Stimulated activated CD8-positive, alpha-beta memory T cell treated with anti-CD3 and anti-CD28 coated beads, Interleukin-4, amount 100 ng/mL, for 1 hour (primary cell): ENCODE results near the gene ELMO3.
A peak's percentile ranks its signal among the peaks of the same experiment; 100 is the strongest.

Experiments used
- DNase-seq, 2 donors: peaks; one replicate each; pipeline ENCODE4 v3.0.0-alpha.2; 2020; ENCODE audit warnings: low read depth in 2 of 2, low spot score in 1 of 2

The ELMO3 gene, protein sequence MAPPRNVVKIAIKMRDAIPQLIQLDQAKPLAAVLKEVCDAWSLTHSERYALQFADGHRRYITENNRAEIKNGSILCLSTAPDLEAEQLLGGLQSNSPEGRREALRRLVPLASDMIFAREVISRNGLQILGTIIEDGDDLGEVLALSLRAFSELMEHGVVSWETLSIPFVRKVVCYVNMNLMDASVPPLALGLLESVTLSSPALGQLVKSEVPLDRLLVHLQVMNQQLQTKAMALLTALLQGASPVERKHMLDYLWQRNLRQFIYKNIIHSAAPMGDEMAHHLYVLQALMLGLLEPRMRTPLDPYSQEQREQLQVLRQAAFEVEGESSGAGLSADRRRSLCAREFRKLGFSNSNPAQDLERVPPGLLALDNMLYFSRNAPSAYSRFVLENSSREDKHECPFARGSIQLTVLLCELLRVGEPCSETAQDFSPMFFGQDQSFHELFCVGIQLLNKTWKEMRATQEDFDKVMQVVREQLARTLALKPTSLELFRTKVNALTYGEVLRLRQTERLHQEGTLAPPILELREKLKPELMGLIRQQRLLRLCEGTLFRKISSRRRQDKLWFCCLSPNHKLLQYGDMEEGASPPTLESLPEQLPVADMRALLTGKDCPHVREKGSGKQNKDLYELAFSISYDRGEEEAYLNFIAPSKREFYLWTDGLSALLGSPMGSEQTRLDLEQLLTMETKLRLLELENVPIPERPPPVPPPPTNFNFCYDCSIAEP

DNA sequence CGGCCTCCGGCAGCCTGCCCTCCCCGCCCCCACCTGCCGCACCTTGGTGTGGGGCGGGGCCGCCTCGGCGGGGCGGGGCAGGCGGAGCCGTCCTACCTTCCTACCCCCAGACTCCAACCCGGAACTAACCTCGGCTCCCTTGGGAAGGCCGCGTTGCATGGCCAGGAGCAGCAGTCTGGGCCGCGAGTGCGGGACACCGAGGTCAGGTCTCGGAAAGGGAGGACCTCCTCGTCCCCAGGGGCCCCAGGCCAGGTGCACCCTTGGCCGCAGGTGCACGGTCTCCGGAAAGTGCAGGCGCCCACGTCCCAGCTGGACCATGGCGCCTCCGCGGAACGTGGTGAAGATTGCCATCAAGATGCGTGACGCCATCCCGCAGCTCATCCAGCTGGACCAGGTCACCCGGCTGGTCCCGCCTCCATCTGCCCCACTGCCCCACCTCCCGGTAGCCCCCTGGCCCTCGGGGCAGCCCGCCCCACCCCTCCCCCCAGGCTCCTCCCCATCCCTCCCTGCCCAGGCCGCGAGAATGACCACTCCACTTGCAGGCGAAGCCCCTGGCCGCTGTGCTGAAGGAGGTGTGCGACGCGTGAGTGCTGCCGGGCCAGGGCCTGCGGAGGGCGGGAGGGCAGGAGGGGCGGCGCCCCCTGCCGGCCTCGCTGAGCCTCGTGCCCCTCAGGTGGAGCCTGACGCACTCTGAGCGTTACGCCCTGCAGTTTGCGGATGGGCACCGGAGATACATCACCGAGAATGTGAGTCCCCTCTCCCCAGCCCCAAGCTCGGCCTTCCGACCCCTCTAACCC is at the start of gene ELMO3:
TSS of gene ELMO3 (plus strand) at position 121 of the 797 bp plus-strand sequence. CDS start at position 317, 196 bp downstream.
- DNase-seq = no peak

DNA sequence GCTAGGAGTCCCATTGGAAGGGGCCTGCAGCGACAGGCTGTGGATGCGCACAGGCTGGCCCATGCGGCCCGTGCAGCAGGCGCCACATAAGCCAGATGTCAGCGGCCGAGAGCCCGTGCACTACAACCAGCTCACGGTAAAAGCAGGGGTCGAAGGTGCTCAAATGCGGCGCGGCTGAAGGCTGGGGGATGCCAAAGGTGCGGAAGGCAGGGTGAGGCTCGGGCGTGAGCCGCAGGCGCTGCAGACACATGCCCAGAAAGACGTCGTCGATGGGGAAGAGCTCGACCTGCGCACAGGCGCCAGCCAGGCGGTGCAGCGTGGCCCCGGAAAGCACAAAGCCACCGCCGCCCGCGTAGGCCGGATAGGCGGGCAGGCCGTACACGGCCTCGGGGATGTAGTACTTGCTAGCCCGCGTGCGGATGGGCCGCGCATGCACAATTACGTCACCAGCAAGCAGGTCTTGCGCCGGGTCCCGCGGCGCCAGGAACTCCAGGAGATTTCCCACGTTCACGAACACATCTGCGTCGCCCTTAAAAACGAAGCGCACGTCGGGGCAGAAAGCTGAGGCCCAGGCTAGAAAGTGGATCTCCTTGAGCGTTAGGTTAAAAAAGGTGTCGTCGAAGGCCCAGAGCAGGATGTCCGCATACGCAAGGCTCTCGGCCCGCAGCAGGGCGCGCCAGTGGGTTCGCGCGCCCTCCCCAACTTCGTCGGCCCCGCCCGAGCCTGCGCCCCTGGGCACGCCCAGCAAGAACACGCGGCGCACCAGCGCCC is 49.5 kb upstream of the ELMO3 start:
- DNase-seq = no peak

DNA sequence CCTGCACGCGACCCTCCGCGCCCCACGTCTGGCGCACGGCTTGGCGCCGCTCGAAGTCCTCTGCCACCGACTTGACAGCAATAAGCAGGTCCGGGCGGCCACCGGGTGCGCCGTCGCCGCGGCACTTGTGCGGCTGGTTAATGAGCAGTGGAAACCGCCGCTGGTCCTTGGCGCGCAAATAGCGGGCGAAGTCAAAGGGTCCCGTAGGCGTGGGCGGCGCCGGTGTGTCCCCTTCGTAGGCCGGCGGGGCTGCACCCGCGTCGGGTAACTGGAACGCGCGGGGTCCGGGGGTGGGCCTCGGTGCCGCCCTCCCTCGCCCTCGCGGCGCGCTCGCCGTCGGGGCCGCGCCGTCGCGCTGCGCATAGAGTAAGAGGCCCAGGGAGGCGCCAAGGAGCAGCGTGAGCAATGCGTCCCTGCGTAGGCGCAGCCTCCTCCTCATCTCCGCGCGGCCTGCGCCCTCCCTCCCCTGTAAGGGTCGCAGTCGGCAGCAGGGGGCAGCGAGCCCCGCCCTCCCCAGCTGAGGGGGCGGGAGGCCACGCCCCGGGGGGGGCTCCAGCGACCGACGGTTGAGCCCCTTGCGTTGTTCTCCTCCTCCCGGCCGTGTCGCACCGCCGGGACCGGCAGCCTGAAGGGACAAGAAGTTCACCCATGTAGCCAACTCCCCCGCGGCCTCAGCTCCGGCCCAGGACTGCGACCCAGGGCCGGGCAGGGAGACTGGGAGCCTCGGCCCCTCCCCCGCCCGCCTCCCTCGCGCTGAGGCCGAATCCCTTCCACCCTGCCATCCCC is 48.7 kb upstream of the ELMO3 start:
- no peak for DNase-seq

DNA sequence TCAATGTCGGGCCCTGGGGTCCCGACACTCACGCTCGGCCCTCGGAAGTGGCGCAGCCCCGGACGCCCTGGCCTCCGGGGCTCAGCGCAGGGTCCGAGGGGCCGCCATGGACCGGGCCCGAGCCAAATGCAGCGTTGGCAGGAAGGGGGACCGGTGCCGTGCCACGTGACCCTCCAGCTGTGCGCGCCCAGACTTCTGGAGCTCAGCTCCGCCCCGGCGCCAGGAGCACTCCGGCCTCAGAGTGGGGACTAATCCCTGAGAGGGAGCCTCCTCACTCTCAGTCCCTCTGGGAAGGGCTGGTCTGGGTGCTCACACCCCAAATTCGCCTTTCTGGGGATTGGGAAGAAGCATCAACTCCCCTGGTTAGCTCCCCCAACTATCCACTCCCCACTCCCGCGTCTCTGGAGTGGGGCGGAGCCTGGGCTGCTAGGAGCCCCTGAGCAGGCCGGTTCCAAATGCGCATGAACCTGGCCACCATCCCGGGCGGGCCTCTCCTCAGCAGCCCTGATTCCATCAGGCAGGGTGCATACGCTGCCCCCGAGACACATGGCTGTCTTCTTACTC is 48.0 kb upstream of the ELMO3 start, which contains the start of gene B3GNT9:
TSS of gene B3GNT9 (minus strand) at position 166 of the 564 bp plus-strand sequence. CDS start 513 bp downstream, outside the sequence.
- no peak for DNase-seq

DNA sequence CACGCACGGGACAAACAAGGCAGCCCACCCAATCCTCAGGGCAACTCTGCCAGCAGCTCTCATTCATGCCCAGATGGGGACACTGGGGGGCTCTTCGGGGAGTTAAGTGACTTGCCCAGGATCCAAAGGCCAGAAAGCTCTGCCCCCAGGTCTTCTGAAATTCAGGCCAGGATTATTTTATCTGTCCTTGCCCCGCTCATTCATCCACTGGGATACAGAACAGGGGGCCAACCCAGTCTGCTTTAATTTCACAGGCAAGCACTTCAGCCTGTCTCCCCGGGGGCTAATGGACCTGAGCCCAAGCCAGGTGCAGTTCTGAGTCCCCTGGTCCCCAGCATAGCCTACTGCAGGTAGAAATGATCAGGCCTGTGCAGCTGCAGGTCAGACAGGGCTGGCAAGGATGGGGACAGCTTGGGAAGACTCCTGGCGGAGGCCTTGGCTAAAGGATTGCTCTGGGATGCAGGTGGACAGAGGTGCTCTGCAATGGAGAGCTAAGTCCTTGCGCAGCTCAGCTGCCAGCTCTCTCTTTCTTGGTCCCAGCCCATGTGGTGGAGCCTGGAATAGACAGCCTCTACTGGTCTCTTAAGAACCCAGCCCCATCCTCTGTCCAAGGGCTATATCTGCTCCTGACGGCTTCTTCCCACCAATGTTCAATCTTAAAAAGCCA is 47.4 kb upstream of the ELMO3 start:
- DNase-seq = no peak

DNA sequence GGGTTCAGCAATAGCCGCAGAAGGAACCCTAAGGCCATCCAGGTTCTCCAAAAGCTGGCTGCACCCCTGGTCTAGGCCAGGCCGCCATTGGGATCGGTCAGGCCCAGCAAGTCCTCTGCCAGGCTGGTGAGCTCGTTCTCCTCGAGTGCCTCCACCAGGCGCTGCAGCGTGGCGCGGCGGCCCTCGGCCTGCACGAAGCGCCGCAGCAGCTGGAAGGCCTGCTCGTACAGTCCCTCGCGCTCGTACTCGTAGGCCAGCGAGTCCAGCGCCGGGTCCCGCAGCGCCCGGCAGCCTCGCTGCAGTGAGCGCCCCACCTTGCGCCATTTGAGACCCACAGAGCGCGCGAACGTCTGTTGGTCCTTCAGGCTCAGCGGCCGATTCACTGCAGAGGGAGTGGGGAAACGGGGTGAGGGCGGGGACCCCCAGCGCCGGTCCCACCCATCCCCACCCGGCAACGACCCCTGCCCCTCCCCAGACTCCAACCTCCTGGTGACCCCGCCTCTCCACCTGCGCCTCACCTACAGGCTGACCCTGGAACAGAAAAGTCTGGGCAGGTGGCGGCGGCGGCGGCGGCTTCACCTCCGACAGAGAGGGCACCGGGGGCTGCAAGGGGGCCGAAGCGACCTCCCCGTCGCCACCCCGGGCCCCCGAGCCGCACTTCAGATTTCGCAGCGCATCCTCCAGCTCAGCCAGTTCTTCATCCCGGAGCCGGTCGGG is 44.2 kb upstream of the ELMO3 start:
- DNase-seq = no peak

DNA sequence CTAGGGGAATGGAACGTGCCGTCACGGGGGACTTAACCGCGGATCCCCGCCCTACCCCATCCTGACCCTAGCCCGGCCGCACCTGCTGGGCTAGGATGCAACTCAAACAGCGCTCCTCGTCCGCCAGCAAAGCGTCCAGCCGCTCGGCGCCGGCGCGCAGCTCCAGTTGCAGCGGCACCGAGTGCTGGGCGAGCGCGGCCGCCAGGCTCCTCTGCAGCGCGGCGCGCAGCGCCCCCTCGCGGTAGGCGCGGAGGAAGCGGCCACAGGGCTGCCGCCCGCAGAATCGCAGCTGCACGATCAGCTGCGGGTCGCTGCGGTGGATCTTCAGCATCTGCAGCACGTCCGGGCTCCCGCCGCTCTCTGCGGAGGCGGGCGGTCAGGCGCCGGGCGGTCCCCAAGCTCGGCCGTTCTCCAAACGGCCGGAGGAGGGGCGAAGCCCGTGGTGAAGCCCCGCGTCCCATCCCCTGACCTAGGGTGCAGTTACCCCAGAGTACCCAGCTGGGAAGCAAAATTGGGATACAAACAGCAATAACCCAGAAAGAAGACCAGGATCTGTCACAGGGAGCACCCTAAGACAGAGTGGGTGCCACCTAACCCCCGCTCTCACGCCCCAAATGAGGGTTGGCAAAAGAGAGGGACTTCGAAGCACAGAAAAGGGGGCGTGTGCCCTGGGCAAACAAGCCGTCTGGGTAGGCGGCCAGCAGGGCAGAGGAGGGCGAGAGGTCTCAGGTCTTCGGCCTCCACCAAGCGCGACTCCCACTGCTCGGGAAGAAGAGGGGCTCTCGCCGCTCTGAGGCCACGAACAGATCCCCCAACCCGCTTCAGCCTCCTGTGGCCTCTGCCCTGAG is 43.4 kb upstream of the ELMO3 start:
- DNase-seq = peak in 1 of 2 donors; percentile 62

DNA sequence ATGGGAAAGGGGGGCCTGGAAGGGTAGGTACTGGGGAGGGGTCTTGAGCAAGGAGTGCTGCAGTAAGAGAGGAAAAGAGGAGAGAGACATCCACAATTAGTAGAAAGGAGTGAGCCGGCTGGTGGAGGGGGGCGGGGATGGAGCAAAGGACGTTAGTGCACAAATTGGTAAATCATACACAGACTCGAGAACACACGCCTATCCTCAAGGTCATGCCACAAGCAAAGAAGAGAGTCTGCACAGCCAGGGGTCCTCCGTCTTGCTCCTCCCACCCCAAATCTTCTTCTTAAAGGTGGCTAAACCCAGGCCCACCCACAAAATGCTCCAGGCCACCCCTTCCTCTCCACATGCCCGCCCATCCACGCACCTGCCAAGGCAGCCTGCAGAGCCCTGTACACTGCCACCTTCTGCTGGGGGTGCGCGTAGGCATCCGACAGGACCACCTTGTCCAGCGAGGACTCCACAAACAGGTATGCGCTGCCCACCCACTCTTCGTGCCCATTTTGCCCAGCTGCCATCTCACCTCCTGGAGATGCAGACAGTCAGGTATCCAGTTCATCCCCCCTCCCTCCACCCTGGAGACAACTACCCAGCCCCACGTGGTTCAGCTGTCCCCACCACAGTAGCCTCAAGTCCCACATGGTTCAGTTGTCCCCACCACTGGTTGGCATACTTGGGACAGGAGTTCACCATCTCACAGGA is 42.6 kb upstream of the ELMO3 start:
- no peak for DNase-seq

DNA sequence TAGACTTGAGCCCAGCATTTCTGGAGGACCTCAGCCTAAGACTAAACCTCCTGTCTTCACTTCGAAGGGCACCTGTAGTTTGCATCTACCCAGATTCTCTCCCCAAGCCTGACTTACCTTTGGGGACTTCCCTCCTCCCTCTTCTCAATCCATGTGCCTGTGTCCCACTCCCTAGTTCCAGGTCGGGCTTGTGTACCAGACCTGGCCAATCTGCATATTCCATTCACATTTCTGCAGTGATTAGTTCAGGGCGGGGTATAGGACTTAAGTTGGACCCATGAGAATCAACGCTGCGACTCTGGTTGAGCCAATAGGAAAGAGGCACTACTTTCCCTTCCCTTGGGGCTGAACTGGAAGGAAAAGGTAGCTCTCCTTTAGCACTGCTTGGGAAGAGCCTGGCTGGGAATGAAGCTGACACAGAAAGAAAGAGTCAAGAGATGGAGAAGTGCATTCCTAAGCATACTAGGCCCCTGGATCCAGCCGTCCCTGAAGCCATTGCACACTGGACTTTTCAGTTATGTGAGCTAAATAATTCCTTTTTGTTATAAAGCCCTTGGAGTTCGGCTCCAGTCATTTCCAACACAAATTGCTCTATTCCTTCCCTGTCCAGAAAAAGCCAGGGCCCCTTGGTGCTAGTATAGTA is 41.7 kb upstream of the ELMO3 start:
- DNase-seq = no peak

DNA sequence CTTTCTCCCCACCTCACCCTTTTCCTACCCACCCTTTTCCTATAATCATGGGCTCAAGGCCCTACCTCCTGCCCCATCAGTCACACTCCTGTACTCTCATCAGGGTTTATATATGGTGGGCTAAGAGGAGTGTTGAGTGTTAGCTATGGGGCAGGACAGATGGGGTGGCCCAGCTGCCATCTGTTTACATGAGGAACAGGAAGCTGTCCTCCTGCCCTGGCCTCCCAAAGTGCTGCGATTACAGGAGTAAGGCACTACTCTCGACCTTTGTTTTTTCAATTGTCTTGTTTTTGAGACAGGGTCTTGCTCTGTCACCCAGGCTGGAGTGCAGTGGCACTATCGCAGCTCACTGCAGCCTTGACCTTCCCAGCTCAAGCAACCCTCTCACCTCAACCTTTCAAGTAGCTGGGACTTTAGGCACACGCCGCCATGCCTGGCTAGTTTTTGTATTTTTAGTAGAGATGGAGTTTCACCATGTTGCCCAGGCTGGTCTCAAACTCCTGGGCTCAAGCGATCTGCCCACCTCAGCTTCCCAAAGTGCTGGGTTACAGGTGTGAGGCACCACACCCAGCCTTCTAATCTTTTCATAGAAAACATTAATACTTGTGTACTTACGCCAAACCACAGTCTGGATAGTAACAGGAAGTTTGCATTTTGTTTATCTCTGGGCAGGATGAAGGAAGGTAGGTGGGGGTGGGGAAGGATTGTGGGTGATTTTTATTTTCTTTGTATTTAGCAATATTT is 40.9 kb upstream of the ELMO3 start:
- DNase-seq = no peak

DNA sequence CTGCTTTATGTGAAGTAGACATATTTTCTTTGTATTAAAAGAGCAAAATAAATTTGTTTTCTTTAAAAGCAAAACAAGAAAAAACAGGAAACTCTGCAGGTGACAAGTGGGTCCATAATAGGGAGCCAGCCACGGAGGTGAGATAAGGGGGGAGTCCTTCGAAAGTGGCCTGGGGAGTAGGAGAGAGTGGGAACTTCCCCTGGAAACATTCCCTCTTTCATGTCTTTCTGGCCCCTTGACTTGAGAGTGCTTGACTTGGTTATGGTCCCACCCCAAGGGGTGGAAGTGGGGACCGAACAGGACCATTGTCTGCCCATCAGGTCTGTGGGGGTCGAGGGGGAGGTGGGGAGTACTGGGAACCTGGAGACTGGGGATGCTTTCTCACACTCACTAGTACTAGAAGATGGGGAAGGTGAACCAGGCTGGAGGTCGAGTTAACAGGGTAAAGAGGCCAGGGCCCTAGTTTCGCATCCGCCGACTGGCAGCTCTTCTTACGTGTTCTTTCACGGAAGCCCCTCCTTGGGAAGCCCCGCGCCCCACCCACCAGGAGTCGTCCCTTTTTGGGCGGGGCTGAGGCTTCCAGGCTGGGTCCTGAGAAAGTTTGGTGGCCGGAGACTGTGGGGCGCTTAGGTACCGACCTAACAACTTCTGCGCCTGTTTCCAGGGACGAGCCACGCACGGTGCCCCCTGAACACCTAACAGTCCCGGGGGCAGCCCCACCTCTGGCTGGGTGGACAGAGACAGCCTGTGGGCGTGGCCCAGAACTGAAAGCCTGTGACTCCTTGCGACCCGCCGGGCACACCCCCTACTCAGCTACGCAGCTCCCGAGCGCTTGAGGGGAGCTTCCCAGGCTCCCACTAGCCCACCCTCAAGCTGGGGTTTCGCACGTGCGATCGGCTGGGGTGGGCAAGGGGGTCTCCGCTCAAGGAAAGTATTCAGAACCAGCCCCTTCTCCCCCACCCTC is 40.0 kb upstream of the ELMO3 start:
- peak in 1 of 2 donors; percentile 64 for DNase-seq

DNA sequence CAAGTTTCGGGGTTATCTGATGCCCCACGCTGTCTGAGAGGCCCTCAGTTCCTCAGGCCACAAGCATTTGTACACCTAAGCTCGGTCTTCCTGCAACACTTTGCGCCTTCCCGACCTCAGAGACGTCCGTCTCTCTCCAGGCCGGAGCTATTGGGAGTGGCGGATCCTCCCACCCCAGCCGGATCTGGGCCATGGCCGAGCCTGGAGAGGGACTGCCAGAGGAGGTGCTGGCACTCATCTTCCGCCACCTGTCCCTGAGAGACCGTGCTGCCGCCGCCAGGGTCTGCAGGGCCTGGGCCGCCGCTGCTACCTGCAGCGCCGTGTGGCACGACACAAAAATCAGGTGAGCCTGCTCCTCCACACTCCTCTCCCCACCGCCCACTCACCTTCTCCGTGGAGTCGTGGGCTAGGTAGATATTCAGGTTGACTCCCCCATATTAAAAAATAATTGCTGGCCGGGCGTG is 37.3 kb upstream of the ELMO3 start:
- DNase-seq = no peak

DNA sequence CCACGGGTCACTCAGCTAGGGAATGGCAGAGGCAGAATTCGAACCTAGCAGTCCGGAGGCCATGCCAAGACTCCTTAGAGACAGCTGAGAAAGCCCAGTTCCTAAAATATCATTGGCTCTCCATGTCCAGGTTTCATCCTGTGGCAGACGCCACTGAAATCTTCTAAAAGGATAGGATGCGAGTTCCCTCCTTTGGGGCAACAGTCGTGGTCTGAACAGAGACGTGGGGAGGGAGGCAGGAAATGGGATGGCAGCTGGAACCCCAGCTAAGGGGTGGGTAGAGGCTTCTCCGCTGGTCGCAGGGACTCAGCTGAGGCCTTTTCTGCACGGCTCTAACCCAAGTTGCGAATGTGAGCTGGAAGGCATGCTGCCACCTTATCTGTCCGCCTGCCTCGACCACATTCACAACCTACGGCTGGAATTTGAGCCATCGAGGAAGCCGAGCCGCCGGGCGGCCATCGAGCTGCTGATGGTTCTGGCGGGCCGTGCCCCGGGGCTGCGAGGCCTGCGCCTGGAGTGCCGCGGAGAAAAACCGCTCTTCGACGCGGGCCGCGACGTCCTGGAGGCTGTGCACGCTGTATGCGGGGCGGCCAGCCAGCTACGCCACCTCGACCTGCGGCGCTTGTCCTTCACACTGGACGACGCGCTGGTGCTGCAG is 36.3 kb upstream of the ELMO3 start:
- no peak for DNase-seq
